Myocyte (in vitro differentiated cells): ENCODE data around the gene TANGO2. TPM values are rescaled to one million over a fixed set of nuclear protein-coding genes. Genes with fewer than 3 reads are reported as not detected.

Source experiments
- DNase-seq: peaks from one replicate; pipeline ENCODE4 v3.0.0-alpha.2; 2012; ENCODE audit warnings: low read depth
- total RNA-seq: library from RNA; depleted of rRNA; stranded (reverse); fragments of >200 nt; gene quantifications from 2 replicates; pipeline ENCODE4 v1.2.3, GENCODE V29; 2014

TANGO2 gene
- total RNA-seq, 1 donor from 2014 or later: 39.0 TPM

- no peak for DNase-seq
Measured at GRCh38 chr22:20011123-20011992, 9.6 kb upstream of the TANGO2 start.

- DNase-seq: no peak
Measured at GRCh38 chr22:20011993-20012740, 8.7 kb upstream of the TANGO2 start.

- no peak for DNase-seq
Measured at GRCh38 chr22:20012741-20013331, 8.1 kb upstream of the TANGO2 start.

- peak; percentile 59 for DNase-seq
Measured at GRCh38 chr22:20013382-20013871, 7.5 kb upstream of the TANGO2 start.

GRCh38 chr22:20014526-20015186 lies 6.3 kb upstream of the TANGO2 start:
- DNase-seq: no peak

GRCh38 chr22:20015187-20015625 lies 5.7 kb upstream of the TANGO2 start:
- DNase-seq: no peak

GRCh38 chr22:20015971-20016733 lies 4.8 kb upstream of the TANGO2 start:
- DNase-seq: no peak

GRCh38 chr22:20016734-20017621 lies 3.9 kb upstream of the TANGO2 start, which contains the start of gene ARVCF:
ARVCF (minus strand) TSS chr22:20016823; CDS start chr22:19990794, 26,029 bp downstream.
- DNase-seq: peak; percentile 88

GRCh38 chr22:20017622-20017958 lies 3.3 kb upstream of the TANGO2 start:
- DNase-seq: no peak

- DNase-seq: no peak
Measured at GRCh38 chr22:20018001-20018400, 2.9 kb upstream of the TANGO2 start.

GRCh38 chr22:20019661-20020532 lies 1.0 kb upstream of the TANGO2 start:
- DNase-seq: no peak

- DNase-seq: peak; percentile 90
Measured at GRCh38 chr22:20021196-20022181, 579 bp downstream of the TANGO2 start.

GRCh38 chr22:20022231-20022977 lies 1.5 kb downstream of the TANGO2 start:
- no peak for DNase-seq

- DNase-seq: no peak
Measured at GRCh38 chr22:20022978-20023613, 2.2 kb downstream of the TANGO2 start.

- DNase-seq: no peak
Measured at GRCh38 chr22:20024225-20024624, 3.3 kb downstream of the TANGO2 start.
